ENCODE data around the gene NECAB3. TPM values are rescaled to one million over a fixed set of nuclear protein-coding genes. Genes with fewer than 3 reads are reported as not detected.

The NECAB3 gene
- total RNA-seq, 1 donor from 2014 or later: 34.1 TPM

DNA sequence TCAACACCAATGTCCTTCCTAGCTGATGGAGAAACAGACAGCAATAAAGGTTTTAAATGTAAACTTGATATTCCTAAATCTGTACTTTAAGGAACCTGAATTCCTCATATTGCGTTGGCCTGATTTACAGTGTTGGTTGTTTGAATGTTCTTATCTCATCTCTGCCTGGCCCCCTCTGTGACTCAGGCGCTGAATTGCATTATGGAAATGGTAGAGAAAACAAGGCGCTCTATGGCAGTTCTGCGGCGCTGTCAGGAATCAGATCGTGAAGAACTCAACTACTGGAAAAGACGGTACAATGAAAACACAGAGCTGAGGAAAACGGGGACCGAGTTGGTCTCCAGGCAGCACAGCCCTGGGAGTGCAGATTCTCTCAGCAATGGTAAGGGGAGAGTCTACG, 44.7 kb downstream of the NECAB3 start:
- intact Hi-C loops (cut with micrococcal nuclease): no loop called here

DNA sequence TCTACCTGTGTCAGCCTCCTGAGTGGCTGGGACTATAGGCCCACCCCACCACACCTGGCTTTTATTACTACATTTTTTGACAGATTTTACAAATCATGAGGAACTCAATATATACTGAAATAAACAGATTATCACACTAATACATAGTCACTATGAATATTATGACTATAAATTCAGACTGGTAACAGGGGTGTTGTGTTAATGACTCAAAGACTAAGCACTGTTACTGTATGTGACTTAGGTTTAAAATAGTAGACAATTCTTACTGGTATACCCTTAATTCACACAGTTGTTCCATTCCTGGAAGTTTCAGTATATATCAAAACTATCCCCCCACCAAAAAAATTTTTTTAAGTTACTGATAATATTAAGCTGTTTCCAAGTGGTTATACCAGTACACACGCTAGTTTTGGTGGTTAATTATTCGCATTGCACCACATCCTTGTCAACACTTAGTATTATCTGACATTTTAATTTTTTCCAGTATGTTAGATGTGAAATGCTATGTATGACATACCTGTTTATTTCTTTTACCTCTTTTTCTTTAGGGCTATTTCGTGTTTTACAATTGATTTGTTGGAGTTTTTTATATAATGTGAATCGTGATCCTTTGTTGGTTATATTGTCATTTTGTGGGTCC, 46.5 kb downstream of the NECAB3 start:
- intact Hi-C loops (cut with micrococcal nuclease): no loop called here

DNA sequence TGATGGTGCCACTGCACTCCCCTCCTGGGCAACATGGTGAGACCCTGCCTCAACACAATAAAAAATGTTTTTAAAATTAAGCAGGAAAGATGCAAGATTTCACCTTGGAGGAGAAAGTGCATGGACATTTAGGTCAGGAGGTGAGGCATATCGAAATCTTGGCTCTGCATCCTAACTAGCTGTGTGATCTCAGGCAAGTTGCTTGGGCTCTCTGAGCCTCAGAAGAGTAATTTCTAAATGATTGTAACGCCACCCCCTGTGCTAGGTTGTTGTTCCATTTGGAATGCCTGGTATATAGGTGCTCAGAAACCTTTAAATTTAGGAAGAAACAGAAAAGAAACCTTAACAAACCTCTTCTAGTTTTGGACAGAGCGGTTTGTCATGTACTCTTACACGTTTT, 48.0 kb downstream of the NECAB3 start:
- intact Hi-C loops (cut with micrococcal nuclease): no loop called here

DNA sequence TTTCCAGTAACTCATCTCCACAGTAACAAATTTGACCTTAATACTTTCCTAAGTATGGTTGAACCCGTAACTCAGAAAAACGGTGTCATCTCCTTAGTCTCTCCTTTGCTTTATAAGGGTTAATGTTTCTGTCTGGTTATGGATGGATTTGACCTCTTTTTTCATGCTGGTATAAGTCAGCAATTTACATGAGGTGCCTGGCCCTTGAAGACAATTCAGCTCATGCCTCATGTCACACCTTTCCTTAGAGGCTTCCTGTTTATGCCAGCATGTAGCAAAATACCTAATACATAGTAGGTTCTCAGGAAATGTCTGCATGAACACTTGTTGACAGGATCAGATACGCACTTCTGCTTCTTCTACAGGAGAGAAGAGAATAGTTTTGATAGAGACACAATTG, 49.8 kb downstream of the NECAB3 start:
- intact Hi-C loops (cut with micrococcal nuclease): no loop called here

DNA sequence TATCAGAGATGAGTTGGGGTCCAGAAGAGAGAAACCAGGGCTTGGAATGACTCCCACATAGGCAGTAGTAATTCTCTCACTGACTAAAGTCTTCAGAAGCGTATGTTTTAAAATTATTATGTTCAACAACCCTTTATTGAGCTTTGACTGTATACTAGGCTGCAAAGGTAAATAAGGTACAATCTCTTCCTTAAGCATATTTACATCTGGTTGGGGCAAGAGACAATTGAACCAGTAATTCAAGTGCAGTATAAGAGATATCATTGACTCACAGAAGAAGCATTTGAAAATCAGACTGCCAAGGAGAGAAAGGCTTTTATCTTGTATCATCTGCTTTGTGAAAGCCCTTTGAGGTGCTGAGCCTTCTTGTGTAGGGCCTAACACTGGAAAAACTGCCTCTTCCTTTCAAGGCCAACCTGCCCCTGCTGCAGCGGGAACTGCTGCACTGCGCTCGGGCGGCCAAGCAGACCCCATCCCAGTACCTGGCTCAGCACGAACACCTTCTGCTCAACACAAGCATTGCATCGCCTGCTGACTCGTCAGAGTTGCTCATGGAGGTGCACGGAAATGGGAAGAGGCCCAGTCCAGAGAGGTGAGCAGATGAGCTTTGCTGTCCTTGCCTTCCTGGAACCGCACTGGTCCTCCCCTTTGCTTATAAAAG, 51.4 kb downstream of the NECAB3 start:
- intact Hi-C loops (cut with micrococcal nuclease): no loop called here

DNA sequence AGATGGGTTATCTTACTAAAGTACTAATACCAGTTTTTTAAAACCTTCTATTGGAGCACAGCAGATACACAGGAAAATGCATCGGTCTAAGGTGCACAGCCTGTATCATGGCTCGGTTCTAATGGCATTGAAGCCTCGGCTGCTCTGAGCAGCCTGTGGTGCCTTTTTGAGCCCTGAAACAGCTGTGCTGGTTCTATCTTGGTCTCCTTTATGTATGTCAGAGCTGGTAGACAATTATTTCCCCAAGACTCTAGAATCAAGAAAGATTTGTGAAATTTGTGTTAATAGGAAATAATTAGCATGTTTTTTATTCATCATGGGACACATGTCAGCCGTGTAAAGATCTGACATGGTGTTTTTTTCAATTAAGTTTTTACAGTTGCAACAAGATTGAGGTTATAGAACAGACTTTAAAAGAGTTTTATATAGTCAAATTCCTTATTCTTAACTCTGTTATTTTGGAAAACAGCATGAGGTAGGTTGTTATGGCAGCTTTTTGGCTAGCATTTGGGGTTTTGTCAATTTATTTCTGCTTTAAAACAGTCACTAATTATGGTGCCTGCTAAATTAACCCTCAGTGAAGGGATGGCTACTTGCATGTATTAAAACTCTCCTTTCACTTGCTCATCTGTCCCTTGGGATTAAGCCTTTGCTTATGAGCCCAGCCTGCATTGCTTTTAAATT, 52.4 kb downstream of the NECAB3 start:
- intact Hi-C loops (cut with micrococcal nuclease): no loop called here

DNA sequence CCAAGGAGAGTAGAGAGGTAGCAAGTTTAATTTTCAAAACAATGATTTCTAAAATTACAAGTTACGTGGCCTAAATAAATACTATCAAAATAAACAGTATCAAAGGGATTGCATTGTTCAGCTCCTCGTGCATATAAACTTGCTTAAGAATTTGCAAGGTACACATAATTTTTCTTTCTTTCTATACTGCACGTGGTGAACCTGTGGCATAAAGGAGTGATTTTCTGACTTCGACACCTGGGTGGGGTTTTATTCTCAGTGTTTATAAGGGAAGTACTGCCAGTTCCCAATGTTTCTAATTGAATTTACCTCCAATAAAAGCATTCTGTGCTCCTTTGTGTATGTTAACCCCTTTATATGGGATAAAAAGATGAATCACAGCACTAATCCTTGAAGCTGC, 62.2 kb downstream of the NECAB3 start:
- intact Hi-C loops (cut with micrococcal nuclease): no loop called here

DNA sequence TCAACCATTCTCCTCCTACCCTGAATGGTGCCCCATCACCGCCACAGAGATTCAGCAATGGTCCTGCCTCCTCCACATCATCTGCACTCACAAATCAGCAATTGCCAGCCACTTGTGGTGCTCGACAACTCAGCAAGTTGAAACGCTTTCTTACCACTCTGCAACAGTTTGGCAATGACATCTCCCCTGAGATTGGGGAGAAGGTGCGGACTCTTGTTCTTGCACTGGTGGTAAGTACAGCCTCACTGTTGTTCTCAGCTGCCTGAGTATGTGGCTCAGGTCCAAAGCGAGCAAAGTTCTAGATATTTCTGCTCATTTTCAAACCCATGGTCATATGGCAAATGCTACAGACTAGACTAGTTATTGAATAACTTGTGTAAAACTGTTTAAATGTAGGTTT, 63.1 kb downstream of the NECAB3 start:
- intact Hi-C loops (cut with micrococcal nuclease): no loop called here

DNA sequence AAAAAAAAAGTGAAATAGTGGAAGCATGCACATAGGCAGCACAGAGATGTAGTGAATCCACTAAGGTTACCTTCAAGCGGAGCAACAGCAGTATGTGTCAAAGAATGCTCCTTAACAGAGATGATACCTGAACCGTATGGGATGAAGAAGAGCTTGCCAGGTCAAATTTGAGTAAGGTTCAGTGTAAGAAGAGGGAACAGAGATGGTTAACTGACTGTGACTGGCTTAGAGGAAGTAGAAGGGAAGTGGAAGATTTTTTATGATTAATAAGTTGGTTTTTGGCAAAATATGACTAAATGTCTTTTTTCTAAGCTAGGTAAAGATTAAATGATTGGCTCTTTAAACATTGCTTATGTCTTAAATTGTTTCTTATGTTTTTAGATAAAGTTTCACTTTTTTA, 64.7 kb downstream of the NECAB3 start:
- intact Hi-C loops (cut with micrococcal nuclease): no loop called here

Other genes with a start within 250 kb of the NECAB3 start
- 2.5 and 2.6 TPM in 2 replicates for gene SNTA1, start 230.7 kb downstream of the NECAB3 start, total RNA-seq
- 14.1 and 15.6 TPM in 2 replicates for gene CBFA2T2, start 184.3 kb downstream of the NECAB3 start, total RNA-seq
- 0.25 TPM in 1 of 2 replicates, not detected in the other for gene C20orf144, start 12.1 kb downstream of the NECAB3 start, total RNA-seq
- gene ACTL10, start 7.5 kb downstream of the NECAB3 start, total RNA-seq: 2.9 and 3.0 TPM in 2 replicates
- 71.9 and 73.9 TPM in 2 replicates for gene E2F1, start 12.0 kb upstream of the NECAB3 start, total RNA-seq
- 13.0 and 14.7 TPM in 2 replicates for gene PXMP4, start 45.9 kb upstream of the NECAB3 start, total RNA-seq
- 6.4 and 6.6 TPM in 2 replicates for gene ZNF341, start 57.6 kb upstream of the NECAB3 start, total RNA-seq
- gene CHMP4B, start 136.9 kb upstream of the NECAB3 start, total RNA-seq: 77.1 and 77.4 TPM in 2 replicates